T-helper 1 cell treated with Interleukin-12 subunit alpha and Interleukin-12 subunit beta and Interleukin-4 antibody, amounts not matched to agents 30 ng/mL and 1 ng/mL, for 36 hours (primary cell): ENCODE measurements around the gene BARHL1. TPM values are rescaled to one million over a fixed set of nuclear protein-coding genes. Genes with fewer than 3 reads are reported as not detected.

ENCODE experiments used
- intact Hi-C: fragments of 100-400 bp; cut with micrococcal nuclease; formaldehyde crosslinking; loops from one replicate; pipeline ENCODE4 v1.15.1; 2024
- total RNA-seq: library from RNA; stranded (reverse); gene quantifications from 2 replicates; pipeline ENCODE4 v1.2.3, GENCODE V29; 2022

Gene BARHL1
- total RNA-seq, 1 donor from 2014 or later = not detected

- intact Hi-C loops = no loop called here
Measured at GRCh38 chr9:132586830-132587591, 4.6 kb downstream of the BARHL1 start.

GRCh38 chr9:132587592-132587955, 5.2 kb downstream of the BARHL1 start:
- intact Hi-C loops = no loop called here

- intact Hi-C loops = no loop called here
Measured at GRCh38 chr9:132588098-132588497, 5.7 kb downstream of the BARHL1 start.

DNA sequence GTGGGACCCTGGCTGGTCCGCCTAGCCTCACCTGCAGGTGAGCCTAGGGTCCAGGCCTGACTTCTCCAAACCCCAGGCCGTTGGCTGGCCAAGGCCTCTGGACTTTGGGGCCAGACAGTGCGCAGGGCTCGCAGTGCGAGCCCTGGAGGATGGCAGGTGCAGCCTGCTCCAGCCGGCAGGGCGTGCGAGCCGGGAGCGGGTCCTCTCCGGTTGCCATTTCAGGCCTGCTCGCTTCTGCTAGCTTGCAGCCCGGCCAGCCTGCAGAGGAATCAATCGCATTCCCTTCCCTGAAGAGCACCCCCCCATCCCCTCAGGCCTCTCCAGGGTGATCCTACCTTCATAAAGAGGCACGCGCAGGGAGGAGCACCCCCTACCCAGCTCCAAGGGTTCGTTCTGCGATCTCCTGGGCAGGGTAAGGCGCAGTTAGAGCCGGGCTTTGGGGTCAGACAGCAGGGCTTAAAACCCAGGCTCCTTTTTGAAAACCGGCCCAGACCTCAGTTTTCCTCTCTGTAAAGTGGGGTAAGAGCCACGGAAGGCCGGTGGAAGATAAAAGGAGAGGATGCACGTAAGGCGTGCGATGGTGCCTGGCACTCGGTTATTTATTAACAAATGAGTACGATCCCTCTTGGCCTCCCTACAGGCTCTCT, 6.2 kb downstream of the BARHL1 start:
- intact Hi-C loops = no loop called here

GRCh38 chr9:132589148-132590036, 7.0 kb downstream of the BARHL1 start:
- intact Hi-C loops = no loop called here

DNA sequence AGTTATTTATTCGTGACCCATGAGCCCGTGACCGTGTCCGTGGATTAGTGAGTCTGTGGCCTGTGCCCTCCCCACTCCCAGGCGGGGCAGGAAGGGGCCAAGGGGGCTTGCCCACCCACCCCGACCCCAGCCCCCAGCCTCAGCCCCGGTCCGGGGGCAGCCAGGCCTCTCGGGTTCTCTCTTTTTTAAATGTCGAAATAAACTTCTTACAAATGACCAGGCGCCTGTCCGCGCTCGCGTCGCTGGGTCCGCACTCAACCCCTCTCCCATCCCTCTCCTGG, 7.6 kb downstream of the BARHL1 start:
- intact Hi-C loops = no loop called here

GRCh38 chr9:132590318-132591182, 8.1 kb downstream of the BARHL1 start:
- intact Hi-C loops = no loop called here

- intact Hi-C loops = no loop called here
Measured at GRCh38 chr9:132591244-132591643, 8.8 kb downstream of the BARHL1 start.

- intact Hi-C loops = no loop called here
Measured at GRCh38 chr9:132591751-132592314, 9.4 kb downstream of the BARHL1 start.

DNA sequence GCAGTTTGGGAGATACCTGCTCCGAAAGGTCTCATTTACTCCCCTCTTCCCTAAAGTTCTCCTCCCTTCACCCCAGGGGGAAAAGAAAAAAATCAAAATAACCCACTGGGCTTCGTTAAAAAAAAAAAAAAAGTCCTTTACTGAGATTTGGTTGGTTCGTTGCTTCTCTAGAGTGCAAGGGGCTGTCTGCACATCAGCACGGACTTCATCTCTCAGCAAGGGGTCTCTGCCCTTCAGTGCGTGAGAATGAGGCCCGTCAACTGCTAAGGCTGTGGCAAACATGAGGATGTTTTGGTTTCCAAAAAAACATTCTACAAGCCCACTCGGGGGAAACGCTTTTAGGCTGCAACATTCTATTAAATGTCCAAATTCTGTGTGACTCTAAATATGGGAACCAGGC, 10.0 kb downstream of the BARHL1 start:
- intact Hi-C loops = no loop called here

- intact Hi-C loops = no loop called here
Measured at GRCh38 chr9:132594412-132594811, 12.0 kb downstream of the BARHL1 start.

GRCh38 chr9:132595319-132595718, 12.9 kb downstream of the BARHL1 start:
- intact Hi-C loops = no loop called here

GRCh38 chr9:132596200-132596599, 13.8 kb downstream of the BARHL1 start:
- intact Hi-C loops = no loop called here

GRCh38 chr9:132597073-132597775, 14.8 kb downstream of the BARHL1 start:
- intact Hi-C loops = no loop called here

- intact Hi-C loops = no loop called here
Measured at GRCh38 chr9:132600326-132600984, 18.0 kb downstream of the BARHL1 start.

- intact Hi-C loops = no loop called here
Measured at GRCh38 chr9:132602207-132602606, 19.8 kb downstream of the BARHL1 start.

- intact Hi-C loops = no loop called here
Measured at GRCh38 chr9:132605387-132605786, 23.0 kb downstream of the BARHL1 start.

DNA sequence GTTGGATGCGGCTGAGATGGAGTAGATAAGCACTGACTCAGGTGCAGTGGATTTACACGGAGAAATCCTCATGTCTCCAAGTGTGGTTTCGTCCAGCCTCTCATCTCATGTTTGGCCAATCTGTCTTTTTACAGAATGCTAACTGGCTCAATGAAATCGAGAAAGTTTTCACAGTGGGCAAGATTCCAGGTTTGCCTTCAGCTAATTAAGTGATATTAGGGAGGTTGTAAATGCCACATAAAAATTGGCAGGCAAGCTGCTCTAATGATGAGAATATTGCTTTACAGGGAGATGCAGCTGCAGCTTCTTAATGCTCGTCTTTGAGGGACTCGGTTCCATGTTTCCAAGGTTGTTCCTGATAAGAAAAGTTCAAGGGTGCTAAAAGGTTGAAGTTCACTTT, 23.7 kb downstream of the BARHL1 start:
- intact Hi-C loops = no loop called here

- intact Hi-C loops = no loop called here
Measured at GRCh38 chr9:132609184-132609583, 26.8 kb downstream of the BARHL1 start.

- intact Hi-C loops = no loop called here
Measured at GRCh38 chr9:132609829-132610228, 27.4 kb downstream of the BARHL1 start.
